H9 (cell line): ENCODE results near the gene TNRC6C. TPM values are rescaled to one million over a fixed set of nuclear protein-coding genes. Genes with fewer than 3 reads are reported as not detected.

Experiments
- DNase-seq: peaks from one replicate; pipeline ENCODE4 v3.0.0-alpha.2; 2017
- H2AFZ ChIP-seq: one replicate; pipeline ENCODE4 v1.6.1; 2013; ENCODE audit warnings: mild to moderate bottlenecking, low read length, control low read depth, moderate library complexity
- H2AK5ac ChIP-seq: 2 replicates; pipeline ENCODE4 v1.6.1; 2013; ENCODE audit warnings: low read length, control low read depth, mixed read lengths; ENCODE audit not compliant: insufficient read length
- H2BK120ac ChIP-seq: one replicate; pipeline ENCODE4 v1.6.1; 2013; ENCODE audit warnings: low read depth, mild to moderate bottlenecking, low read length, control low read depth, inconsistent platforms; ENCODE audit not compliant: poor library complexity, severe bottlenecking
- H2BK12ac ChIP-seq: 2 replicates; pipeline ENCODE4 v1.6.1; 2013; ENCODE audit warnings: low read length, control low read depth, mixed read lengths, low read depth; ENCODE audit not compliant: insufficient read length
- H2BK15ac ChIP-seq: 2 replicates; pipeline ENCODE4 v1.6.1; 2013; ENCODE audit warnings: low read depth, low read length, control low read depth
- H2BK20ac ChIP-seq: one replicate; pipeline ENCODE4 v1.6.1; 2013; ENCODE audit warnings: low read depth, mild to moderate bottlenecking, low read length, control low read depth, inconsistent platforms; ENCODE audit not compliant: poor library complexity, severe bottlenecking
- H2BK5ac ChIP-seq: 2 replicates; pipeline ENCODE4 v1.6.1; 2013; ENCODE audit warnings: low read length, control low read depth, mixed read lengths; ENCODE audit not compliant: insufficient read length
- H3K14ac ChIP-seq: 2 replicates; pipeline ENCODE4 v1.6.1; 2013; ENCODE audit warnings: low read length, control low read depth; ENCODE audit not compliant: insufficient read depth
- H3K18ac ChIP-seq: 2 replicates; pipeline ENCODE4 v1.6.1; 2013; ENCODE audit warnings: low read depth, mild to moderate bottlenecking, mixed read lengths, low read length, control low read depth; ENCODE audit not compliant: insufficient read length
- H3K23ac ChIP-seq: 2 replicates; pipeline ENCODE4 v1.6.1; 2013; ENCODE audit warnings: low read length, control low read depth, mixed read lengths, low read depth; ENCODE audit not compliant: insufficient read length
- H3K23me2 ChIP-seq: 2 replicates; pipeline ENCODE4 v1.6.1; 2013; ENCODE audit warnings: low read depth, mild to moderate bottlenecking, mixed read lengths, low read length, control low read depth; ENCODE audit not compliant: insufficient read length, poor library complexity, severe bottlenecking
- H3K27ac ChIP-seq: 2 replicates; pipeline ENCODE4 v1.5.1; 2013; ENCODE audit warnings: low read length, control low read depth, mixed read lengths, low read depth; ENCODE audit not compliant: insufficient read length
- H3K27me3 ChIP-seq: 2 replicates; pipeline ENCODE4 v1.6.1; 2013; ENCODE audit warnings: low read length, control low read depth, inconsistent platforms; ENCODE audit not compliant: insufficient read depth
- H3K4ac ChIP-seq: 2 replicates; pipeline ENCODE4 v1.6.1; 2013; ENCODE audit warnings: low read depth, mild to moderate bottlenecking, control low read depth, inconsistent platforms, low read length, moderate library complexity
- H3K4me1 ChIP-seq: 2 replicates; pipeline ENCODE4 v1.6.1; 2013; ENCODE audit warnings: low read length, control low read depth, inconsistent platforms; ENCODE audit not compliant: insufficient read depth
- H3K4me2 ChIP-seq: 2 replicates; pipeline ENCODE4 v1.6.1; 2013; ENCODE audit warnings: low read length, control low read depth, mixed read lengths; ENCODE audit not compliant: insufficient read length, insufficient read depth
- H3K56ac ChIP-seq: 2 replicates; pipeline ENCODE4 v1.6.1; 2013; ENCODE audit warnings: low read depth, mild to moderate bottlenecking, mixed read lengths, low read length, control low read depth; ENCODE audit not compliant: insufficient read length
- H3K79me1 ChIP-seq: 2 replicates; pipeline ENCODE4 v1.6.1; 2013; ENCODE audit warnings: low read depth, mild to moderate bottlenecking, moderate library complexity, low read length, control low read depth, inconsistent platforms; ENCODE audit not compliant: insufficient read depth, poor library complexity, severe bottlenecking
- H3K79me2 ChIP-seq: 2 replicates; pipeline ENCODE4 v1.6.1; 2013; ENCODE audit warnings: low read length, control low read depth, inconsistent platforms; ENCODE audit not compliant: insufficient read depth
- H3K9ac ChIP-seq: 2 replicates; pipeline ENCODE4 v1.6.1; 2013; ENCODE audit warnings: low read length, control low read depth, mixed read lengths; ENCODE audit not compliant: insufficient read length; ENCODE audit errors: extremely low read depth
- H3K9me3 ChIP-seq: one replicate; pipeline ENCODE4 v1.6.1; 2013; ENCODE audit warnings: low read depth, low read length, inconsistent platforms; ENCODE audit not compliant: control insufficient read depth
- H3T11ph ChIP-seq: one replicate; pipeline ENCODE4 v1.6.1; 2013; ENCODE audit warnings: mild to moderate bottlenecking, low read length, control low read depth, inconsistent platforms
- H4K20me1 ChIP-seq: one replicate; pipeline ENCODE4 v1.6.1; 2013; ENCODE audit not compliant: control insufficient read depth, insufficient read length, insufficient read depth
- H4K5ac ChIP-seq: 2 replicates; pipeline ENCODE4 v1.6.1; 2013; ENCODE audit warnings: low read depth, mild to moderate bottlenecking, mixed read lengths, low read length, control low read depth; ENCODE audit not compliant: insufficient read length
- H4K8ac ChIP-seq: replicated peaks from 2 replicates; pipeline ENCODE4 v1.6.1; 2013; ENCODE audit warnings: low read length, control low read depth, mixed read lengths, low read depth; ENCODE audit not compliant: insufficient read length
- H4K91ac ChIP-seq: 2 replicates; pipeline ENCODE4 v1.6.1; 2013; ENCODE audit warnings: low read depth, mild to moderate bottlenecking, moderate library complexity, mixed read lengths, low read length, control low read depth; ENCODE audit not compliant: insufficient read length
- H3K27ac Mint-ChIP-seq, 3 experiments: 2 replicates in 2 of 3; 3 replicates in 1 of 3; pipeline ENCODE4 v1.8.0; 2020 to 2021; ENCODE audit warnings: mixed read lengths in 3 of 3, mild to moderate bottlenecking in 1 of 3, moderate library complexity in 1 of 3
- H3K27me3 Mint-ChIP-seq: 2 replicates; pipeline ENCODE4 v1.8.0; 2021; ENCODE audit warnings: low read depth, mild to moderate bottlenecking, moderate library complexity, mixed read lengths
- H3K36me3 Mint-ChIP-seq, 3 experiments: 2 replicates in 2 of 3; 3 replicates in 1 of 3; pipeline ENCODE4 v1.8.0; 2020 to 2021; ENCODE audit warnings: low read depth in 3 of 3, mixed read lengths in 3 of 3; ENCODE audit not compliant: insufficient read depth in 1 of 3
- H3K4me1 Mint-ChIP-seq, 2 experiments: 2 replicates each; pipeline ENCODE4 v1.8.0; 2020; ENCODE audit warnings: mixed read lengths in 2 of 2
- H3K4me3 Mint-ChIP-seq, 2 experiments: 2 replicates in 1 of 2; 3 replicates in 1 of 2; pipeline ENCODE4 v1.8.0; 2020 to 2021; ENCODE audit warnings: mild to moderate bottlenecking in 2 of 2, mixed read lengths in 2 of 2, moderate library complexity in 1 of 2
- H3K9me3 Mint-ChIP-seq, 2 experiments: 2 replicates in 1 of 2; 3 replicates in 1 of 2; pipeline ENCODE4 v1.8.0; 2020; ENCODE audit warnings: mild to moderate bottlenecking in 2 of 2, mixed read lengths in 2 of 2, moderate library complexity in 1 of 2
- CTCF ChIP-seq: fragments of 200-600 bp; sonication (generic); conservative IDR thresholded peaks from 3 replicates; pipeline ENCODE4 v1.8.0; 2021; ENCODE audit warnings: antibody characterized with exemption, mild to moderate bottlenecking
- WGBS: extraction: QIAGEN DNeasy Blood & Tissue Kit; methylation state at CpG from one replicate; pipeline ENCODE4 v1.1.7; 2013; ENCODE audit warnings: missing lambda C conversion rate, low lambda C conversion rate, mixed read lengths; ENCODE audit not compliant: insufficient read length; ENCODE audit errors: extremely low coverage; 5-methylcytosine and 5-hydroxymethylcytosine counted together
- total RNA-seq: library from RNA; stranded (reverse); gene quantifications from 2 replicates; pipeline ENCODE4 v1.2.1, GENCODE V29; 2021

TNRC6C gene
- total RNA-seq, 1 experiment from 2014 or later = 24.7 TPM

DNA sequence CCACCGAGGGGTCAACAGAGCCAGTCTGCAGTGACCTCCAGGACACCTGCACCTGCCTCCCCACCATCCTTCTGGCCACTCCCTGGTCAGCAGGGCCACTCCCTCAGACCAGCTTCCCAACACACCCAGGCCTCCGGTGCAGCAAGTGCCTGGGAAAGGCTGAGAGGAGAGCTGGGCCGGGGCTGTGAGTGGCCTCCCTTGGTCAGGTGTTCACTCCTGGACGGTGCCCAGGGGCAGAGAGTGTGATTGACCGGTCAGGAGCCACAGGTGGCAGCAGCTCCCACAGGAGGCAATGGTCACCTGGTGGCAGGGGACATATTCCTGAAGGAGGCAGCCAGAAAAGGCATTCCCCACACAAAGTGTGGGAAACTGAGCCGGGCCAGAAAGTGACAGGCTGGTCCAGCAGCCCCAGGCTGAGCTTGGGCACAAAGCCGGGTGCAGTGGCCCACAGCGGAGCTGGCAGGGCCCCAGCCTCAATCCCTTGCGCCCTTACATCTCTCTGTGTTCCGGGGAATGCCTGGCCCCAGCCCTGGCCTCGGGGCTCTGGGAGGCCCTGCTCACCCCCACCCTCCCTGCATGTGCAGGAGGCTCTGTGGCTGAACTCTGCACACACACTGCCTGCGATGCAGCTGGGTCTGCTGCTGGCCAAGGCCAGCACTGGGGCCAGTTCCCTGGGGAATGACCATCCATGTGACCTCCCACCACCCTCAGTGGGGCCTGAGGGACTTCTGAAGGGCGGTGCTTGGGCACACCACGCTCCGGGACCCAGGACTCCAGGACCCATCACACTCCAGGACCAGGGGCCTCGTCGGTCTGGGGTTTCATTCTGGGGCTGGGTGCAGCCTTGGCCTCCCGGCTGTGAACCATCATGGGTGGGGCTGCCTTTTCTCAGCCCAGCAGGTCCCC lies 186.5 kb downstream of the TNRC6C start:
- H2BK12ac ChIP-seq = no peak overlapping the region
- H3K36me3 Mint-ChIP-seq = no peaks in the 10 kb centered on the region
- H4K8ac ChIP-seq = no peak overlapping the region
- H2BK20ac ChIP-seq = no peak overlapping the region
- H3K4me1 Mint-ChIP-seq = peaks cover 3 to 9% of the 10 kb centered on the region in 2 experiments; a peak in 2 of 4 replicates
- no peak overlapping the region for H3K56ac ChIP-seq
- H3K9me3 ChIP-seq = no peaks in the 10 kb centered on the region
- H3K79me1 ChIP-seq = no peaks in the 10 kb centered on the region
- H3K4me2 ChIP-seq = no peak overlapping the region
- H3K27me3 ChIP-seq = no peaks in the 10 kb centered on the region
- no peak overlapping the region for H2AFZ ChIP-seq
- no peak overlapping the region for H4K91ac ChIP-seq
- H3T11ph ChIP-seq = no peak overlapping the region
- no peak for TF ChIP-seq CTCF
- H2BK5ac ChIP-seq = no peak overlapping the region
- H3K27ac ChIP-seq = no peak overlapping the region
- no peaks in the 10 kb centered on the region for H4K20me1 ChIP-seq
- no peak overlapping the region for H3K9ac ChIP-seq
- no peak overlapping the region for H3K4me3 Mint-ChIP-seq
- no peak overlapping the region for H4K5ac ChIP-seq
- WGBS = no CpG with 5 or more reads among the region's 18 CpGs
- no peaks in the 10 kb centered on the region for H3K4me1 ChIP-seq
- H3K18ac ChIP-seq = no peak overlapping the region
- H3K23ac ChIP-seq = no peak overlapping the region
- H3K27ac Mint-ChIP-seq = no peak overlapping the region
- no peaks in the 10 kb centered on the region for H3K79me2 ChIP-seq
- no peak overlapping the region for H2BK120ac ChIP-seq
- no peak overlapping the region for H2AK5ac ChIP-seq
- no peaks in the 10 kb centered on the region for H3K9me3 Mint-ChIP-seq
- peaks cover 2% of the 10 kb centered on the region; the same call in 1 of the 2 replicates for H3K27me3 Mint-ChIP-seq
- no peaks in the 10 kb centered on the region for H3K23me2 ChIP-seq
- H3K4ac ChIP-seq = no peak overlapping the region
- H3K14ac ChIP-seq = no peak overlapping the region; the same call in 1 of the 2 replicates
- H2BK15ac ChIP-seq = no peak overlapping the region
- no peak for DNase-seq
